Endodermal cell (in vitro differentiated cells): ENCODE results near the gene TSKU. TPM values are rescaled to one million over a fixed set of nuclear protein-coding genes. Genes with fewer than 3 reads are reported as not detected.

ENCODE experiments used
- DNase-seq: peaks from one replicate; pipeline ENCODE4 v3.0.0-alpha.2; 2017
- H3K27ac ChIP-seq: 2 replicates; pipeline ENCODE4 v1.5.1; 2013; ENCODE audit warnings: mild to moderate bottlenecking, low read depth, low read length, moderate library complexity
- H3K27me3 ChIP-seq: 2 replicates; pipeline ENCODE4 v1.6.1; 2013; ENCODE audit warnings: mild to moderate bottlenecking, low read length, moderate library complexity; ENCODE audit not compliant: insufficient read depth, control insufficient read depth, poor library complexity, severe bottlenecking
- H3K36me3 ChIP-seq: 2 replicates; pipeline ENCODE4 v1.7.0; 2013; ENCODE audit warnings: mild to moderate bottlenecking, low read length, moderate library complexity; ENCODE audit not compliant: control insufficient read depth, insufficient read depth
- H3K4me1 ChIP-seq: one replicate; pipeline ENCODE4 v1.7.0; 2013; ENCODE audit warnings: low read length; ENCODE audit not compliant: control insufficient read depth, insufficient read depth
- H3K4me3 ChIP-seq: 2 replicates; pipeline ENCODE4 v1.5.1; 2013; ENCODE audit warnings: mild to moderate bottlenecking, low read length, moderate library complexity
- H3K9ac ChIP-seq: 2 replicates; pipeline ENCODE4 v1.6.1; 2013; ENCODE audit warnings: mild to moderate bottlenecking, low read length, moderate library complexity; ENCODE audit not compliant: poor library complexity, severe bottlenecking; ENCODE audit errors: extremely low read depth
- H3K9me3 ChIP-seq: 2 replicates; pipeline ENCODE4 v1.6.1; 2013; ENCODE audit warnings: mild to moderate bottlenecking, low read length, moderate library complexity; ENCODE audit not compliant: control insufficient read depth
- H3K27ac Mint-ChIP-seq: 2 replicates; pipeline ENCODE4 v1.8.0; 2020; ENCODE audit warnings: mixed read lengths
- H3K27me3 Mint-ChIP-seq: 2 replicates; pipeline ENCODE4 v1.8.0; 2021; ENCODE audit warnings: mild to moderate bottlenecking, mixed read lengths; ENCODE audit not compliant: insufficient read depth
- H3K36me3 Mint-ChIP-seq: 2 replicates; pipeline ENCODE4 v1.8.0; 2020; ENCODE audit warnings: low read depth, mixed read lengths
- H3K4me1 Mint-ChIP-seq: 2 replicates; pipeline ENCODE4 v1.8.0; 2020; ENCODE audit warnings: mixed read lengths
- H3K4me3 Mint-ChIP-seq: 2 replicates; pipeline ENCODE4 v1.8.0; 2020; ENCODE audit warnings: mild to moderate bottlenecking, moderate library complexity, mixed read lengths
- H3K9me3 Mint-ChIP-seq: 2 replicates; pipeline ENCODE4 v1.8.0; 2020; ENCODE audit warnings: mild to moderate bottlenecking, mixed read lengths
- CTCF ChIP-seq: fragments of 200-600 bp; sonication (generic); conservative IDR thresholded peaks from 2 replicates; pipeline ENCODE4 v1.5.0; 2021; ENCODE audit warnings: antibody characterized with exemption, mild to moderate bottlenecking
- WGBS, 2 experiments: methylation state at CpG; one replicate each; pipeline versions ENCODE4 v1.1.5 to v1.1.7; 2013; ENCODE audit warnings: missing lambda C conversion rate in 2 of 2, mixed read lengths in 1 of 2; ENCODE audit not compliant: insufficient coverage in 1 of 2, insufficient read length in 1 of 2; 5-methylcytosine and 5-hydroxymethylcytosine counted together
- total RNA-seq, 2 donors: library from RNA; stranded (reverse); fragmentation: NEBNext Ultra II Directional in 1 of 2; extraction: Animal tissue kit (Norgen Biotek cat#: 25700) in 1 of 2; gene quantifications; 2 replicates in 1 of 2; 3 replicates in 1 of 2; pipeline ENCODE4 v1.2.1, GENCODE V29; 2021

TSKU gene
- total RNA-seq, 2 donors from 2014 or later, result 105 to 130 TPM

- peaks cover 37% of the 10 kb centered on the region for H3K9me3 ChIP-seq
- WGBS, 2 experiments, result 31 to 36% methylated on average over 2 to 4 of the region's 5 CpGs
- H3K4me3 ChIP-seq, result peak overlapping the region; percentile 98
- peak overlapping the region; percentile 88 for H3K9ac ChIP-seq
- H3K4me1 ChIP-seq, result peaks cover 21% of the 10 kb centered on the region
- DNase-seq, result no peak
- peaks cover 42% of the 10 kb centered on the region for H3K4me1 Mint-ChIP-seq
- H3K27ac ChIP-seq, result peak overlapping the region; percentile 83
- H3K27me3 ChIP-seq, result no peaks in the 10 kb centered on the region
- H3K36me3 ChIP-seq, result peaks cover 33% of the 10 kb centered on the region
- TF ChIP-seq CTCF, result no peak
- peak overlapping the region; percentile 96 for H3K27ac Mint-ChIP-seq
- peaks cover 51% of the 10 kb centered on the region for H3K36me3 Mint-ChIP-seq
- peak overlapping the region; percentile 90 for H3K4me3 Mint-ChIP-seq
- peaks cover under 1% of the 10 kb centered on the region for H3K27me3 Mint-ChIP-seq
- peaks cover 24% of the 10 kb centered on the region for H3K9me3 Mint-ChIP-seq
Observed at GRCh38 chr11:76781807-76782530, 1.2 kb upstream of the TSKU start.

- peaks cover 17% of the 10 kb centered on the region for H3K9me3 Mint-ChIP-seq
- Histone ChIP-seq H3K9me3 (peaks cover 29% of the 10 kb centered on the region), H3K27ac (peak overlapping the region; percentile 83), H3K27me3 (no peaks in the 10 kb centered on the region), H3K4me1 (peaks cover 29% of the 10 kb centered on the region), H3K36me3 (peaks cover 40% of the 10 kb centered on the region), H3K9ac (peak overlapping the region; percentile 96), H3K4me3 (peak overlapping the region; percentile 98)
- 0 to 1% methylated on average over 12 to 38 of the region's 38 CpGs for WGBS, 2 experiments
- peaks cover 49% of the 10 kb centered on the region for H3K4me1 Mint-ChIP-seq
- peak overlapping the region; percentile 90 for H3K4me3 Mint-ChIP-seq
- H3K27me3 Mint-ChIP-seq, result no peaks in the 10 kb centered on the region
- peaks cover 51% of the 10 kb centered on the region for H3K36me3 Mint-ChIP-seq
- DNase-seq, result peak; percentile 98
- peak overlapping the region; percentile 96 for H3K27ac Mint-ChIP-seq
- TF ChIP-seq CTCF, result no peak
Observed at GRCh38 chr11:76782531-76783293, 444 bp upstream of the TSKU start.

GRCh38 chr11:76783896-76784813 lies 999 bp downstream of the TSKU start:
- no peak for TF ChIP-seq CTCF
- no peaks in the 10 kb centered on the region for H3K27me3 Mint-ChIP-seq
- peaks cover 18% of the 10 kb centered on the region for H3K9me3 ChIP-seq
- H3K9me3 Mint-ChIP-seq, result peaks cover 6% of the 10 kb centered on the region
- peaks cover 62% of the 10 kb centered on the region for H3K4me1 Mint-ChIP-seq
- peaks cover 37% of the 10 kb centered on the region for H3K4me1 ChIP-seq
- H3K27ac Mint-ChIP-seq, result peak overlapping the region; percentile 99
- H3K36me3 Mint-ChIP-seq, result peaks cover 46% of the 10 kb centered on the region
- WGBS, 2 experiments, result 0% methylated on average over 10 to 65 of the region's 65 CpGs
- H3K27me3 ChIP-seq, result no peaks in the 10 kb centered on the region
- peak overlapping the region; percentile 90 for H3K4me3 Mint-ChIP-seq
- peak overlapping the region; percentile 99 for H3K4me3 ChIP-seq
- H3K36me3 ChIP-seq, result peaks cover 41% of the 10 kb centered on the region
- DNase-seq, result peak; percentile 96
- H3K27ac ChIP-seq, result peak overlapping the region; percentile 97
- H3K9ac ChIP-seq, result peak overlapping the region; percentile 96
